ENCODE measurements around the gene ZNF423.

- TF ChIP-seq NFRKB (IDR thresholded peaks at IDR 0.05) (no peak), SUZ12 (IDR thresholded peaks at IDR 0.05) (no peak), ZNF384 (IDR thresholded peaks at IDR 0.05) (no peak), ELF4 (IDR thresholded peaks at IDR 0.05) (no peak), FOXK2 (IDR thresholded peaks at IDR 0.05) (no peak)
Measured at GRCh38 chr16:49776085-49776595, 79.8 kb downstream of the ZNF423 start.
